HL-60 (cell line): ENCODE results near the gene MOB3A.

Experiments
- POLR2AphosphoS5 ChIP-seq: IDR thresholded peaks from 2 replicates; pipeline ENCODE4 v1.6.1; 2012; ENCODE audit warnings: low read depth
- TF ChIP-seq, protein P1 (sequence below): IDR thresholded peaks from one replicate; pipeline ENCODE4 v1.5.1; 2011; ENCODE audit warnings: low read length, control low read depth, inconsistent platforms; ENCODE audit not compliant: insufficient read depth

DNA sequence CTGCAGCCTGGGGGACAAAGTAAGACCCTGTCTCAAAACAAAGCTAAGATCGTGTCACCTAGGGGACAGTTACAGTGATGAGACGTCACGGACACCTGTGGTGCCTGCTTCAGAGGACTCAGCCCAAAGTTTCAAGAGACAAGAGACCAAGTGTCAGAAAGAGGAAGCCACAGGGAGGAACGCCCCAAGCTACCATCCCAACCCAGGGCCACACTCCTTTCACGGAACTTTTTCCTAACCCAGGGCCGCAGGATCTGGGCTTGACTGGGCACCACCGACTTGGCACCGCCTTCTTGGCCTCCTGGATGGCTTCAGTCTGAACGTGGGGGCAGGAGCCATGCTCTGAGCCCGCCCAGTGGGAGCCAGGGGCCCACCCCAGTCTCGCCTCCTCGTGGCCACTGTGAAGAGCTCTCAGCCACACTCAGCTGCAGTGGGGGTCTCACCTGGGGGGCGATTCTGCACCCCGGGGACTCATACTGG lies 8.5 kb downstream of the MOB3A start:
- TF ChIP-seq, protein P1, sequence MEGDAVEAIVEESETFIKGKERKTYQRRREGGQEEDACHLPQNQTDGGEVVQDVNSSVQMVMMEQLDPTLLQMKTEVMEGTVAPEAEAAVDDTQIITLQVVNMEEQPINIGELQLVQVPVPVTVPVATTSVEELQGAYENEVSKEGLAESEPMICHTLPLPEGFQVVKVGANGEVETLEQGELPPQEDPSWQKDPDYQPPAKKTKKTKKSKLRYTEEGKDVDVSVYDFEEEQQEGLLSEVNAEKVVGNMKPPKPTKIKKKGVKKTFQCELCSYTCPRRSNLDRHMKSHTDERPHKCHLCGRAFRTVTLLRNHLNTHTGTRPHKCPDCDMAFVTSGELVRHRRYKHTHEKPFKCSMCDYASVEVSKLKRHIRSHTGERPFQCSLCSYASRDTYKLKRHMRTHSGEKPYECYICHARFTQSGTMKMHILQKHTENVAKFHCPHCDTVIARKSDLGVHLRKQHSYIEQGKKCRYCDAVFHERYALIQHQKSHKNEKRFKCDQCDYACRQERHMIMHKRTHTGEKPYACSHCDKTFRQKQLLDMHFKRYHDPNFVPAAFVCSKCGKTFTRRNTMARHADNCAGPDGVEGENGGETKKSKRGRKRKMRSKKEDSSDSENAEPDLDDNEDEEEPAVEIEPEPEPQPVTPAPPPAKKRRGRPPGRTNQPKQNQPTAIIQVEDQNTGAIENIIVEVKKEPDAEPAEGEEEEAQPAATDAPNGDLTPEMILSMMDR: no peak
- peak; percentile 58; the same call in 1 of the 2 replicates for TF ChIP-seq POLR2AphosphoS5
